ENCODE data around the gene COG3. TPM values are rescaled to one million over a fixed set of nuclear protein-coding genes. Genes with fewer than 3 reads are reported as not detected.

Gene COG3
- total and polyA plus RNA-seq, 4 donors = 22.8 to 113 (median 38.2) TPM

DNA sequence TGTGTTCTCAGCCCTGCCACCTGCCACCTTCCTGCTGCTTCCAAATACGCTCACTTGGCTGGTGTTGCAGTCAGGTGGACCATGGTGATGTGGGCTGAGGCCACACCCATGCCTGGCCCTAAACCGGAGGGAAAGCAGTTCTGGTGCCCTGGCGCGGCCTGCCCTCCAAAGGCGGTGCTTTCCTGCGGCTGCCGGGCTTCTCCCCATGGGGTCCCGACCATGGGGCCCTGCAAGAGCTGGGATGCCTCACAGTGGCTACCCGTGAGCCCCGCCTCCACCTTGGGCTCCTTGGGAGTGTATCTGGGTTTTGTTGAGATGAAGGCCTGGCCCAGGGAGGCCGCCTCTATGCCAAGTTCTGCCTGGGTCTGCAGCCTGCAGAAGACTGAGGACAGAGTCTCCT, 77.1 kb downstream of the COG3 start:
- no peak overlapping the region for H3K4me3 ChIP-seq (ENCODE audit: low read depth in 1 of 3, low read length in 3 of 3)
- no peaks in the 10 kb centered on the region for H3K9me3 ChIP-seq (ENCODE audit: control insufficient read depth in 4 of 4, low read length in 3 of 4)
- no peak overlapping the region for H3K9ac ChIP-seq (ENCODE audit: low read depth in 1 of 2, low read length in 2 of 2)
- no peak for DNase-seq (ENCODE audit: low spot score)
- no peaks in the 10 kb centered on the region for H3K36me3 ChIP-seq (ENCODE audit: control insufficient read depth in 4 of 4, insufficient read depth in 3 of 4, low read depth in 1 of 4, low read length in 3 of 4)
- H3K4me1 ChIP-seq (ENCODE audit: control insufficient read depth in 4 of 4, insufficient read depth in 4 of 4, low read length in 3 of 4) = no peaks in the 10 kb centered on the region
- no peaks in the 10 kb centered on the region for H3K27me3 ChIP-seq (ENCODE audit: control insufficient read depth in 4 of 4, insufficient read depth in 4 of 4, low read length in 3 of 4)
- WGBS = 93% methylated on average over 11 of the region's 11 CpGs
- H3K27ac ChIP-seq (ENCODE audit: low read depth in 1 of 2, low read length in 2 of 2) = no peak overlapping the region
- TF ChIP-seq NR2F2 (IDR thresholded peaks at IDR 0.05) (no peak), RXRA (IDR thresholded peaks at IDR 0.05) (no peak), GABPA (IDR thresholded peaks at IDR 0.05 in 1 of 2, conservative IDR thresholded peaks at IDR 0.05 in 1 of 2) (no peak), YY1 (IDR thresholded peaks at IDR 0.05) (no peak), FOXA1 (IDR thresholded peaks at IDR 0.05) (no peak), HNF4A (conservative IDR thresholded peaks at IDR 0.05) (no peak), JUND (IDR thresholded peaks at IDR 0.05) (no peak), EGR1 (IDR thresholded peaks at IDR 0.05; ENCODE audit: low read depth in 2 of 2) (no peak), TAF1 (conservative IDR thresholded peaks at IDR 0.05) (no peak), RAD21 (IDR thresholded peaks at IDR 0.05) (no peak), HNF4G (IDR thresholded peaks at IDR 0.05) (no peak)
- TF ChIP-seq, protein P1, sequence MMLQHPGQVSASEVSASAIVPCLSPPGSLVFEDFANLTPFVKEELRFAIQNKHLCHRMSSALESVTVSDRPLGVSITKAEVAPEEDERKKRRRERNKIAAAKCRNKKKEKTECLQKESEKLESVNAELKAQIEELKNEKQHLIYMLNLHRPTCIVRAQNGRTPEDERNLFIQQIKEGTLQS (IDR thresholded peaks at IDR 0.05) = no peak
- TF ChIP-seq, protein P2, sequence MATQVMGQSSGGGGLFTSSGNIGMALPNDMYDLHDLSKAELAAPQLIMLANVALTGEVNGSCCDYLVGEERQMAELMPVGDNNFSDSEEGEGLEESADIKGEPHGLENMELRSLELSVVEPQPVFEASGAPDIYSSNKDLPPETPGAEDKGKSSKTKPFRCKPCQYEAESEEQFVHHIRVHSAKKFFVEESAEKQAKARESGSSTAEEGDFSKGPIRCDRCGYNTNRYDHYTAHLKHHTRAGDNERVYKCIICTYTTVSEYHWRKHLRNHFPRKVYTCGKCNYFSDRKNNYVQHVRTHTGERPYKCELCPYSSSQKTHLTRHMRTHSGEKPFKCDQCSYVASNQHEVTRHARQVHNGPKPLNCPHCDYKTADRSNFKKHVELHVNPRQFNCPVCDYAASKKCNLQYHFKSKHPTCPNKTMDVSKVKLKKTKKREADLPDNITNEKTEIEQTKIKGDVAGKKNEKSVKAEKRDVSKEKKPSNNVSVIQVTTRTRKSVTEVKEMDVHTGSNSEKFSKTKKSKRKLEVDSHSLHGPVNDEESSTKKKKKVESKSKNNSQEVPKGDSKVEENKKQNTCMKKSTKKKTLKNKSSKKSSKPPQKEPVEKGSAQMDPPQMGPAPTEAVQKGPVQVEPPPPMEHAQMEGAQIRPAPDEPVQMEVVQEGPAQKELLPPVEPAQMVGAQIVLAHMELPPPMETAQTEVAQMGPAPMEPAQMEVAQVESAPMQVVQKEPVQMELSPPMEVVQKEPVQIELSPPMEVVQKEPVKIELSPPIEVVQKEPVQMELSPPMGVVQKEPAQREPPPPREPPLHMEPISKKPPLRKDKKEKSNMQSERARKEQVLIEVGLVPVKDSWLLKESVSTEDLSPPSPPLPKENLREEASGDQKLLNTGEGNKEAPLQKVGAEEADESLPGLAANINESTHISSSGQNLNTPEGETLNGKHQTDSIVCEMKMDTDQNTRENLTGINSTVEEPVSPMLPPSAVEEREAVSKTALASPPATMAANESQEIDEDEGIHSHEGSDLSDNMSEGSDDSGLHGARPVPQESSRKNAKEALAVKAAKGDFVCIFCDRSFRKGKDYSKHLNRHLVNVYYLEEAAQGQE (IDR thresholded peaks at IDR 0.05) = no peak
- TF ChIP-seq, protein P3, sequence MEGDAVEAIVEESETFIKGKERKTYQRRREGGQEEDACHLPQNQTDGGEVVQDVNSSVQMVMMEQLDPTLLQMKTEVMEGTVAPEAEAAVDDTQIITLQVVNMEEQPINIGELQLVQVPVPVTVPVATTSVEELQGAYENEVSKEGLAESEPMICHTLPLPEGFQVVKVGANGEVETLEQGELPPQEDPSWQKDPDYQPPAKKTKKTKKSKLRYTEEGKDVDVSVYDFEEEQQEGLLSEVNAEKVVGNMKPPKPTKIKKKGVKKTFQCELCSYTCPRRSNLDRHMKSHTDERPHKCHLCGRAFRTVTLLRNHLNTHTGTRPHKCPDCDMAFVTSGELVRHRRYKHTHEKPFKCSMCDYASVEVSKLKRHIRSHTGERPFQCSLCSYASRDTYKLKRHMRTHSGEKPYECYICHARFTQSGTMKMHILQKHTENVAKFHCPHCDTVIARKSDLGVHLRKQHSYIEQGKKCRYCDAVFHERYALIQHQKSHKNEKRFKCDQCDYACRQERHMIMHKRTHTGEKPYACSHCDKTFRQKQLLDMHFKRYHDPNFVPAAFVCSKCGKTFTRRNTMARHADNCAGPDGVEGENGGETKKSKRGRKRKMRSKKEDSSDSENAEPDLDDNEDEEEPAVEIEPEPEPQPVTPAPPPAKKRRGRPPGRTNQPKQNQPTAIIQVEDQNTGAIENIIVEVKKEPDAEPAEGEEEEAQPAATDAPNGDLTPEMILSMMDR (IDR thresholded peaks at IDR 0.05; ENCODE audit: low read depth, low read length, missing input control) = no peak
- TF ChIP-seq, protein P4, sequence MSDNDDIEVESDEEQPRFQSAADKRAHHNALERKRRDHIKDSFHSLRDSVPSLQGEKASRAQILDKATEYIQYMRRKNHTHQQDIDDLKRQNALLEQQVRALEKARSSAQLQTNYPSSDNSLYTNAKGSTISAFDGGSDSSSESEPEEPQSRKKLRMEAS (IDR thresholded peaks at IDR 0.05) = no peak
- TF ChIP-seq, protein P5, sequence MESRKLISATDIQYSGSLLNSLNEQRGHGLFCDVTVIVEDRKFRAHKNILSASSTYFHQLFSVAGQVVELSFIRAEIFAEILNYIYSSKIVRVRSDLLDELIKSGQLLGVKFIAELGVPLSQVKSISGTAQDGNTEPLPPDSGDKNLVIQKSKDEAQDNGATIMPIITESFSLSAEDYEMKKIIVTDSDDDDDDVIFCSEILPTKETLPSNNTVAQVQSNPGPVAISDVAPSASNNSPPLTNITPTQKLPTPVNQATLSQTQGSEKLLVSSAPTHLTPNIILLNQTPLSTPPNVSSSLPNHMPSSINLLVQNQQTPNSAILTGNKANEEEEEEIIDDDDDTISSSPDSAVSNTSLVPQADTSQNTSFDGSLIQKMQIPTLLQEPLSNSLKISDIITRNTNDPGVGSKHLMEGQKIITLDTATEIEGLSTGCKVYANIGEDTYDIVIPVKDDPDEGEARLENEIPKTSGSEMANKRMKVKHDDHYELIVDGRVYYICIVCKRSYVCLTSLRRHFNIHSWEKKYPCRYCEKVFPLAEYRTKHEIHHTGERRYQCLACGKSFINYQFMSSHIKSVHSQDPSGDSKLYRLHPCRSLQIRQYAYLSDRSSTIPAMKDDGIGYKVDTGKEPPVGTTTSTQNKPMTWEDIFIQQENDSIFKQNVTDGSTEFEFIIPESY (IDR thresholded peaks at IDR 0.05) = no peak

DNA sequence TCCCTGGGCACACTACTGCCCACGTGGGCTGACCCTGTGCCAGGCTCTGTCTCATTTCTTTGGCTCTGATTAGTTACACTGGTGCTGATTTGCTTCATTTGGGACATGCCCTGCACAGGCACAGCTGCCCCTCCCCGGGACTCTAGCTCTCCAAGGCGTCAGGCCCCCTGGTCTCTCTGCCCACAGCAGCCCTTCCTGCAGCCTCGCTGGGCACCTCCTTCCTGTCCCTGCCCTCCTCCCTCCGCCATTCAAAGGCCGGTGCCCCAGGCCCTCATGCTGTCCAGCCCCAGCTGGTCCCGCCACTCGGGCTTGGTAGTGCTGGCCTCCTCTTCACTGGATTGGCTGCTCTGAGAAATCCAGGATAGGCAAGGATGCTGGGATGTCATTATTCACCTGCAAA, 77.7 kb downstream of the COG3 start:
- Histone ChIP-seq H3K27ac (ENCODE audit: low read depth in 1 of 2, low read length in 2 of 2) (no peak overlapping the region), H3K9me3 (ENCODE audit: control insufficient read depth in 4 of 4, low read length in 3 of 4) (no peaks in the 10 kb centered on the region), H3K4me1 (ENCODE audit: control insufficient read depth in 4 of 4, insufficient read depth in 4 of 4, low read length in 3 of 4) (no peaks in the 10 kb centered on the region), H3K4me3 (ENCODE audit: low read depth in 1 of 3, low read length in 3 of 3) (no peak overlapping the region), H3K36me3 (ENCODE audit: control insufficient read depth in 4 of 4, insufficient read depth in 3 of 4, low read depth in 1 of 4, low read length in 3 of 4) (no peaks in the 10 kb centered on the region), H3K27me3 (ENCODE audit: control insufficient read depth in 4 of 4, insufficient read depth in 4 of 4, low read length in 3 of 4) (no peaks in the 10 kb centered on the region), H3K9ac (ENCODE audit: low read depth in 1 of 2, low read length in 2 of 2) (no peak overlapping the region)
- WGBS = 92% methylated on average over 8 of the region's 8 CpGs
- TF ChIP-seq, protein P3 (IDR thresholded peaks at IDR 0.05; ENCODE audit: low read depth, low read length, missing input control) = no peak
- TF ChIP-seq EGR1 (IDR thresholded peaks at IDR 0.05; ENCODE audit: low read depth in 2 of 2) (no peak), SP1 (IDR thresholded peaks at IDR 0.05) (no peak), TAF1 (conservative IDR thresholded peaks at IDR 0.05) (no peak), FOXA1 (IDR thresholded peaks at IDR 0.05) (no peak)
- TF ChIP-seq, protein P5 (IDR thresholded peaks at IDR 0.05) = no peak
- no peak for DNase-seq (ENCODE audit: low spot score)
